GM19395 (cell line): ENCODE results near the gene CBFA2T3.

Experiments used
- ATAC-seq: cut with Tn5 transposase; IDR thresholded peaks from one replicate; pipeline ENCODE4 v1.9.1; 2021; ENCODE audit warnings: mild to moderate bottlenecking, moderate library complexity; ENCODE audit not compliant: unreplicated experiment

The CBFA2T3 gene

DNA sequence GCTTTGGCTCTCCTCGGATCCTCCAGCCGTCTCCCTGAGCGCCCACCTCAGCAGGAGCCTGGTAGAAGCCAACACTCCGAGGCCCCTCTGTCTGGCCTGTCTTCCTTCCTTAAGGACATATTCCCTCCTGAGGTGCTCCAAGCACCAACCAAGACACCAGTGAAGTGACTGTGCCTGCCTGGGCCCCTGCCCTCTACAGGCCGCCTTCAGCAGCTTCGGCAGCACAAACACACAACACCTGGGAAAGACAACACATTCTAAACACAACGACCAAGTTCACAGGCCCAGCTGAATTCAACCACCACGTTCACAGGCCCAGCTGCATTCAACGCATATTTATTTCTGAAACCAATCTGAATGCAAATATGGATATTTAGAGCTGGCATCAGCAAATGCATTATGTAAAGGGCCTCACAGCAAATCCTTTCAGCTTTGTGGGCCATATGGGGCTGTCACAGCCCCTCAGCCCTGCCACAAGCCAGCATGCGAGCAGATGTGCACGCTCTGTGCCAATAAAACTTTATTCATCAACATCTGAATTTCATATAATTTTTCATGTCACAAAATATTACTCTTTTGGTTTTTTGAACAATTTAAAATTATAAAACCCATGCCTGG lies 132.5 kb downstream of the CBFA2T3 start:
- ATAC-seq, result no peak

DNA sequence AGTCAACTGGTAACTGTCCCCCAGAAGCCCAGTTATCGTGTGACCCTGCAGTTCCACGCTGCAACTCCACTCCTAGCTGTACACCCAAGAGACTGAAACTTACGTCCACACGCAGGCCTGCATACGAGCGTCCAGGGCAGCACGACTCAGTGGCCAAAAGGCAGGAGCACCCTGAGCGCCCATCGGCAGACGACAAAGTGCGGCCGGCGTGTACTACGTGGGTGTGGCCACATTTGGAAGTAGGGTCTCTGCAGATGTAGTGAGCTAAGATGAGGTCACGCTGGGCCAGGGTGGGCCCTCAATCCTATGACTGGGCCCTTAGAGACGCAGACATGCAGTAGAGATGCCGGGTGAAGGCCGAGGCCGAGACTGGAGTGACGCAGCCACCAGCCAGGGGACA lies 133.8 kb downstream of the CBFA2T3 start:
- no peak for ATAC-seq

DNA sequence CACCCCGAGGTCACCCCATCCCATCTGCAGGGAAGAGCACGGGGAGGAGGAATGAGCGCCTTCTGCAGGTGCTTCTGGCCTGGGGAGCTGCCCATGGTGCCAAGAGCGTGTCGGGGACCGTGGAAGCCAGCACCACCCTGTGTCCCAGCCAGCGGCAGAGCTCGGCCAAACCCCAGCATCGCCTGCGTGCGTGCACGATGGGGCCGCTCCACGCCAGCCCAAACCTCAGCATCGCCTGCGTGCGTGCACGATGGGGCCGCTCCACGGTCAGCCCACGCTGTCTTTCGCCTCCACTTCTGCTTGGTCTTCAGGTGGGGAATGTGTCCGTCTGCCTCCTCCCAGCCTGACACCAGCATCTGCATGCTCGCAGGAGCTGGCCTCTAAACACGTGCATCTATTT lies 134.2 kb downstream of the CBFA2T3 start:
- ATAC-seq, result no peak

DNA sequence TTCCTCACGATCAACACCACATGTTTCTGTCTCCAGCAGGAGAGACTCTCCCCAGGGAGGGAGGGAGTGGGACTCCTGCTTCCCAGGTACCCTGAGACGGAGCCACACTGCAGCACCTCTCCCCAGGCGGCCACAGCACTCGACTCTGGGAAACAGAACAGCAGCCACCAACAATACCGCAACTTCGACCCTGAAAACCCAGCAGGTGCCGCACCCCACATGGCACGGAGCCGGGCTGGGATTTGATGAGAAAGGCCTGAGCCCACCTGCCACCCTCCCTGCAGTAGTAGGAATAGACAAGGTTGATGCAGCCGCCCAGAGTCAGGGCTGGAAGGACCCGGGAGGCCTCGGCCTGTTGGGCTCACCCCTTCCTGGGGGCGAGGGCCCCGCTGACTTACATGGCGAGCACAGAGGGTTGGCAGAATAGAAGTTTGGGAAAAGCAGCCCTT lies 134.7 kb downstream of the CBFA2T3 start:
- no peak for ATAC-seq

DNA sequence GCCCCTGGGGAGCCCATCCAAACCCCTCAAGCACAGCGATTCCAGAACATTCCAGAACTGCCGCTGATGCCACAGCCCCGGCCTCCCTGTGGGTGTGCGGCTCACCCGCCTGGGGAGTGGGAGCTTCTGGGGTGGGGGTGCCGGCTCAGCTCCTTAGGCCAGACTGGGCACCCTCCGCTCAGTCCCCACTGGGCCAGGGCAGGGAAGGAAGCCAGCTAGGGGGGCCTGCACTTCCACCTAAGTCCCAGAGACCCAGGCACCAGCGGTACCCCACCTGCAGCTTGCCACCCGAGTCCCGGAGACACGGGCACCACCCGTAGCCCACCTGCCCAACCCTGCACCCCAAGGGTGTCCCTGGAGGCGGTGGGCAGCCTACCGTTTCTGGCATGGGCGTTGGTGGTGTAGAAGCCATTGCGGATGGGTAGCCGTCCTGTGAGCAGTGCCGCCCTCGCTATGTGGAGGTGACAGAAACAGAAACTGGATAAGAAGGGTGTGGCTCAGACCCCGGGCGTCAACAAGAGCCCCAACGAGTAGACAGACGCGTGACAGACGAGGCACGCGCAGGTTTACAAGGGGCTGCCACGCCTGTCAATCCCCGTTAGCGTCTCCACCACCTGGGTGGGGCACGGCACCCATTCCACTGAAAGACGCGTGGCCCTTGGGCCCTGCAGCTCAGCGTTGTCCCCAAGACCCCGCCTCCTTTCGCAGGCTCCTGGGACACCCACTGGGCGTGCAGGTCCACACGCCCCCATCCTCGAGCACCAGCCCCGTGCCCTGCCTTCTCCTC lies 135.3 kb downstream of the CBFA2T3 start:
- no peak for ATAC-seq

DNA sequence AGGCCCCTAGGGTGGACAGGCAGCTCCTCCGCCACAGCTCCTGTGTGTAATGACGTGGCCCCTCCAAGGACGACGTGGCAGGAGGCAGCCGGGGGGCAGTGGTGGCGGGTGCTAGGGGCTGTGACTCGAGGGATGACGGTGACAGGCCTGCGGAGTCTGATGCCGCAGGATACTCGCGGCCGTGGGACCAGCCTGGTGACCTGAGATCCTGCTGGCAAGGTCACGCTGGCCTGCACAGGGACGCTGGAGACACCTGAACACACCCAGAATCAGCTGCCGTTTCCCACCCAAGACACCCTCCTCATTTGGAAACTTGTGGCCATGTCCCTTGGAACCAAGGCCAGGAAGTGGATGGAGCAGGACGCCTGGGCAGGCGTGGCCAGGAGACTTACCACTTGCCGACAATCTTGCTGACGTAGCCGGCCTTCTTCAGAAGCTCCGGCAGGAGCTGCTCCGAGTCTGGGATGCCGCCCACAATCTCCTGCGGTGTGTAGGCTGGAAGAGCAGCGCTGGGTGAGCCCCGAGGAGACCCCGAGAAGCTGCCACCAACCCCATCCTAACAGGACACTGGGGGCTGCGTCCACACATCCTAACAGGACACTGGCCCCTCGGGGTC lies 136.3 kb downstream of the CBFA2T3 start:
- ATAC-seq, result no peak

DNA sequence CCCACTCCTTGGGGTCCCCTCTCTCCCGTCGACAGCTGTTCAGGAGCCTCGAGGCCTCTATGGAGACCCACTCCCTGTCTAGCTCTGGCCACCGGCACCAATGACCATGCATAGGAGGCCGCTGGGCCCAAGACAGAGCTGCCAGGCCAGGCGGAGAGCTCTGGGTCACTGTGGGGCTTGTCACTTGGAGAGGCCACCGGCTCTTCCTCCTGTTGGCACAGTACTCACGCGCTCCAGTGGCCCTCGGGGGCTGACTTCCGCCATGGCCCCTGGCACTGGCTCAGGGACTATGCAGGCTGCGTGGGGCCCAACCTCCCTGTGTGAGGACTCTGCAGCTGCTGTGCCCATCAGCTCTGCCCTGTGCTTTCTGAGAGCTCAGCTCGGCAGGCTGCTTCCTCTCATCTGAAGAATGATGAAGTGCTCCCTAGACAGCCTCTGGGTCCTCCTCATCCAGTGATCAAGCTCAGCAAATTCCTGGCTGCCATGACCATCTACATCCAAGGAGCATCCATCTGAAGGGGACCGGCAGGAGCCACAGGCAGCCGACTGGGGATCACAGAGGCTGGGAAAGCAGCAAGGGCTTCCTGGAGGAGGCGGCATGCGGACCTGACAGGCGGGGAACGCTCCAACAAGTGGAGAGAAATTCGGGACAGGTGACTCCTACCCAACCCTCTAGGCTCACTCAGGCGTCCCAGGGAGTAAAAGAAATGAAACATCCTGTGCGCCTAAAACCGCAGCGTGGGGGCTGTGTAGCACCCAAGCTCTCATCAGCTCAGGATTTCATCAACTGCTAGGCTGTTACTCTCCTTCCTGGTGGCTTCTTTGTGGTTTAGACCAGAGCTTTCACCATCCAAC lies 137.0 kb downstream of the CBFA2T3 start:
- ATAC-seq, result no peak

DNA sequence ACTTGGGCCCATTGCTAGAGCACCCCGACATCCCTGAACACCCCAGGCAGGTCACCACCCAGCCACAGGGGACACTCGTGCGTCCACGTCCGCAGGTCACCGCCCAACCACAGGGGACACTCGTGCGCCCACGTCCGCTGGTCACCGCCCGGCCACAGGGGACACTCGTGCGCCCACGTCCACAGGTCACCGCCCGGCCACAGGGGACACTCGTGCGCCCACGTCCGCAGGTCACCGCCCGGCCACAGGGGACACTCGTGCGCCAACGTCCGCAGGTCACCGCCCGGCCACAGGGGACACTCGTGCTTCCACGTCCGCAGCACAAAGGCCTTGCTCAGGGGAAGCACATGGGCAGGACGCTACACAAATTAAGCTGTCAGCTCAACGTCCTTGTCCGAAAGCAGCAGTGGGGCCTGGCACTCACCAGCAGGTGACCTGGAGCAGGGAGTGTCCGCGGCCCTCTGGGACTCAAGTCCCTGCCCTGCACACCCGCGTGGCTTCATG lies 137.9 kb downstream of the CBFA2T3 start:
- no peak for ATAC-seq

DNA sequence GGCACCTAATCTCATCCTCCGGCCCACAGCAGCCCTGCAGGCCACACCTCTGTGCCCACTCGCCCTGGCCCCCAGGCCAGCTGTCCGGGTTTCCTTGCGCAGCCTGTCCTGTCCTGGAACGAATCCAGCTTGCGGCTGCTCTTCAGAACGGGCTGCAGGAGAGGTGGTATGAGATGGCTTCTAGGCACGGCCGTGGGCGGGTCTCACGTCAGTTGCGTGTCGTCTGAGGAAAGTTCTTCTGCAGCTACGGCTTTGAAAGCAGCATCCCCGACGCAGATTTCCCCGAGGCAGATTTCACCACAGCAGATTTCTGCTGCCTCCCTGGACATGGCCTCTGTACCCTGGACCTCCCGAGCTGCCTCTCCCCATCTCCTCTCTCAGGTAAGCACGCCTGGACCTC lies 138.4 kb downstream of the CBFA2T3 start:
- ATAC-seq, result no peak

DNA sequence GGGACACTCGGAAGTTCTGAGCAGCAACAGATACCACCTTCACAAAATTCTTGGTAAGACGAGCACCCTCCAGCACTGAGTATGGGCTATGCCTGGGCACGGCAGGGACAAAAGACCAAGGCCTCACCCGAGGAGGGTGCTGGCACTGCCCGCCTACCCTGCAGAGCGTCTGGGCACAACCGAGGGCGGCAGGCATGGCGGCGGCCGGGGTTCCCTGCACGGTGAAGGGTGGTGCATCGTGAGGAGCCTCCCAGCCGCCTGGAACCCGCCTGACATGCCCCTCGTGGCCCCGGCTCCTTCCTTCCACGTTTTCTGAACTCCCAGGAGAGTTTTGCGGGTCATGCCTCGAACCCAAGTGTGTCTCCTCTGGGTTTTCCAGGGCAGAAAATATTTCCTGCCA lies 139.2 kb downstream of the CBFA2T3 start:
- no peak for ATAC-seq

DNA sequence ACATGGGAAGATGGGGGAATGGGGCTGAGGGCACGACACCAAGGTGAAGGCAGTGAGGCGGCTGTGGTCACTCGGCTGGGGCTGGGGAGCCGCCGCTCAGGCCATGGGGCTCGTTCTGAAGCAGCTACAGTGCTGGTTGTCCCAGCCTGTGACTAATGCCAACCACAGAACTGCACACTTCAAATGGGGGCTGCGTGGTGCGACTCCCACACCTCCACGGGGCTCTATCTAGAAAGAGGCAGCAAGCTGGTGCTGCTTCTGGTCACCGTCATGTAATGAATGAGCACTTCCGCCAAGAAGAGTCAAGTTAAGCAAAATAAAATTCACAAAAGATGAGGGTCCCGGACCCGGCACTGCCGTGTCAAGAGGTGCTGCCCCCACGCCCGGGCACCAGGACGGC lies 140.2 kb downstream of the CBFA2T3 start:
- no peak for ATAC-seq

DNA sequence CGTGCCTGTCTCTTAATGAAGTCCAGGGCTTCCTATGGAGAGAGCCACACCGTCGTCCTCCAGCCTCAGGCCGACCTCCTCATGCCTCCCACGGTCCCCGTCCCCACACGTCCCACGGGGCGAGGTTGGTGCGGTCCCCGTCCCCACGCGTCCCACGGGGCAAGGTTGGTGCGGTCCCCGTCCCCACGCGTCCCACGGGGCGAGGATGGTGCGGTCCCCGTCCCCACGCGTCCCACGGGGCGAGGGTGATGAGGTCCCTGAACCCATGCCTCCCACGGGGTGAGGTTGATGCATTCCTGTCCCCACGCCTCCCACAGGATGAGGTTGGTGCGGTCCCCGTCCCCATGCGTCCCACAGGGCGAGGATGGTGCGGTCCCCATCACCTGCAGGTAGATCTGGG lies 141.2 kb downstream of the CBFA2T3 start:
- no peak for ATAC-seq

DNA sequence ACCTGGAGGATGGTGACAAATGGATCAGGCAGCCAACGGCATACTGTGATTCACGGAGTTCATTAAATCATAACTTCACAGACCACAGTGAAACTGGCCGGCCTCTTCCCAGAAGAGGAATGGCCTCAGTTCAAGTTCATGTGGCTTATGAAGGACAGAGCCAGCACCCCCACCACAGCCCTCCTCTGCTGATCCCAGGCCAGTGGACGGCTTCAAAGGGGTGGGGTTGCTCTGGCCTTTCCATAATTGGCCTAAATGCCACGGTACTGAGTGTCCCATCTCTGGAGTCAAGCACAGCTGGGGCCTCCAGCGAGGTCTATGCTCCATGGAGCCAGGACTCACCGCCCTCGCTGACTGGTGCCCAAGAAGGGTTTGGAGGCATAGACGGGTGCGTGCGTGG lies 141.6 kb downstream of the CBFA2T3 start:
- ATAC-seq, result no peak

DNA sequence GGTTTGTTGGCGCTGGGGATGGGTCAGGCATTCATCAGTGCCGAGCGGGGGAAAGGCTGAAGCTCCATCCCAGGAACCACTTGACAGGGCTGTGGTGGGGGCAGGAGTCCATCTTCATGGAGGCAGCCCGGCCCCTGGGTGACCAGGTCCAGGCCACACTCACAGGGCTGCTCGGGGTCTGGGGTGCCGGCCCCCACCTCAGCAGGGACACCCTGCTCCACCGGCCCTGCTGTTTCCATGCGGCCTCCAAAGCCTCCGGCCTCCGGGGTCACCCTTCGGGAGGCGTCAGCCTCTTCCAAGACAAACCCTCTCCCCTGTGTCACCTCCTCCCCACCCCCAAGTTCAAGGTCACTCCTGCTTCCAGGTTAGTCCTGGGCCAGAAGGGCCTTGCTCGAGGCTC lies 142.3 kb downstream of the CBFA2T3 start:
- ATAC-seq, result no peak

DNA sequence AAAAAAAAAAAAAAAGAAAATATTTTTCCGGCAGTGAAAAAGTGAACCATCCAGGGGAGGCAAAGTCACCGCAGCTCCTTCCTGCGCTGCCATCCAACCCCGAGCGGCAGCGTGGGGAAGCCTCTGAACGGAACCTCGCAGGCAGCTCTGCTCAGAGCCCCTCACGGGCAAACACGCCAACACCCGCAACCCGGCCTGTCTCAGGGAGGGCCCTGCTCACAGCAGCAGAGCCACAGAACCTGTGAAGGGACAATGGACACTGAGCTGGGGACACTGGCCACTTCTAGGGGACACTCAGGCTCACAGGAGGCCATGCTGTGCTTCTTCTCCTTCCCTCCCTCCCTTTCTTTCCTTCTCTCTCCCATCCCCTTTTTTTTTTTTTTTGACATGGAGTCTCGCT lies 143.9 kb downstream of the CBFA2T3 start:
- ATAC-seq, result no peak

DNA sequence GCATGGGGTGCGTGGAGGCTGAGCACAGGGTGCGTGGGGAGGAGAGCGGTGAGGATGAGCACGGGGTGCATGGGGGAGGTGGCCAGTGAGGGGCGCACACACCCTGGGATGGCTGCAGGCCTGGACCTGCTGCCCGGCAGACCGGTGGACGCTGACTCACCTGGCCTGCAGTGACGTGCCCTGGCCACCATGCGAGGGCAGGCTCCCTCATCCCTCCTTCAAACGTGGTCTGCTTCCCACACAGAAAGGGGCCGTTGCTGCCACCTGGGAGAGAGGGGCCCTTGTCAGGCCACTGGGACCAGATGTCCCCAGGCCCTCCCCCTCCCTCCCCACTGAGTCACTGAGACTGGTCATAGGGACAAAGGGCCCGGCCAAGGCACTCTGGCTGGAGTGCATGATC lies 145.2 kb downstream of the CBFA2T3 start:
- no peak for ATAC-seq

DNA sequence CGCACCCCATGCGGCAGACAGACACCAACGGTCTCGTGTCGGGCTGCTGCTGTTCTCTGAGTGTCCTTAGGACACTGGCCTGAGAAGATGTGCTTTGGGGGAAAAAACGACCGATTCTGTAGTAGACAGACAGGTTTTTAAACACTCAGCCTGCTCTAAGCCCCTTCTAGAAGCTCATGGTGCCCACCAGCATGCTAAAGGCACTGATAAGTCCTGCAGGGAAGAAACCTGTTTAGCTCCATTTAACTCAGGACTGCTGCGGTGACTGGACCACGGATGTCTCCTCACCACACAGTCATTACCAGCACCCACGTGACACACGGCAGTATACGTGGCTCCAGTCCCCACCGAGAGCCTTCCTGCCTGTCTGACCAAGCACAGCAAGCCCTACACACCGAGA lies 146.2 kb downstream of the CBFA2T3 start:
- no peak for ATAC-seq

DNA sequence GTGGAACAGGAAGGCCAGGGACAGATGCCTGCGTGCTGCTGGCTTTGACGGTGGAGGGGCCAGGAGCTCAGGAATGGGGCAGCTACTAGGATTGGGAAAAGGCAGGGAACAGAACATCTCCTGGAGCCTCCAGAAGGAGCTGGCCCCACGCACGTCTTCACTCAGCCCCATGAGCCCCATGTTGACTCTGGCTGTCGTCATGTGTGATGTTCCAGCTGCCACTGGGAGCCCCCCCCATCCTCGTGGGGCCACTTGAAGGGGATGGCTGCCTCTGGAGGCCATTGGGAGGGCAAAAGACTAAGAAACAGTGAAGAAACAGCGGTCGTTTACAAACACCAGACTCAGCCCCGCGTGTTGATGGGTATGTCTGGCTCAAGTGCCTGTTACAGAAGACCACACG lies 146.7 kb downstream of the CBFA2T3 start:
- no peak for ATAC-seq

DNA sequence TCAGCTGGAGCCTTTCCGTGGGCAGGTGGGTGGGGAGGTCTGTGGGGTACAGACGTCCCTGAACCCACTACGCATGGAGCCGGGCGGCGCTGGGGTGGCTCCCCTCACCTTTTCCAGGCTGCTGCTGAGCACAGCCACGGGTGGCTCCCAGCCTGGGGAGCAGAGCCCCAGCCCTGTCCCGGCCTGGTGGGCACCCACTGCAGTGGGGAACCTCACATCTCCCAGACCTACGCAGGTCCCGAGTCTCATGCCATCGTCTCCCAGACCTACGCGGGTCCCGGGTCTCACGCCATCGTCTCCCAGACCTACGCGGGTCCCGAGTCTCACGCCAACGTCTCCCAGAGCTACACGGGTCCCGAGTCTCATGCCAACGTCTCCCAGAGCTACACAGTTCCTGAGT lies 148.3 kb downstream of the CBFA2T3 start:
- ATAC-seq, result no peak

DNA sequence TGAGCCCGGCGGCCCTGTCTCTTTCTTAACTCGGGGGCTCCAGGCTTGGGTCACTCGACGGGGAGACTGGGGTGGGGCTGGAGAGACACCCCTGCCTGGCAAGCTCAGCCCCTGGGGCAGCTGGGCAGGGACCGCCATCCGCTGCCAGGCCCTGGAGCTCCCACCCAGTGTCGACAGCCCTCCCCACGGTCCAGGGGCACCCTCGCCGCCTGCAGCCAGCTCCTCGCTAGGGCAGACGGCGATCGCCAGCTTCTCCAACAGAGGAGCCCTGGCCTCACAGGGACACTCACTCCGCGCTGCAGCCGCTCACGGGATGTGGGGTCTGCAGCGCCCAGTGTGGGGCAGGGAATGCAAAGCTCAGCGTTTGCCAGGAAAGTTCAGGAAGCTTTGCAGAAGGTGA lies 149.3 kb downstream of the CBFA2T3 start:
- ATAC-seq, result no peak
